Superior temporal gyrus (tissue), 1 donor: ENCODE data around the gene MAP3K5.

Experiments used
- DNase-seq: peaks from one replicate; pipeline ENCODE4 v3.0.0-alpha.2; 2016; ENCODE audit errors: extremely low spot score

The MAP3K5 gene

GRCh38 chr6:136683209-136683941 lies 108.9 kb downstream of the MAP3K5 start:
- DNase-seq = no peak

GRCh38 chr6:136682292-136682691 lies 110.0 kb downstream of the MAP3K5 start:
- DNase-seq = no peak

GRCh38 chr6:136677822-136678221 lies 114.5 kb downstream of the MAP3K5 start:
- no peak for DNase-seq

- DNase-seq = no peak
Measured at GRCh38 chr6:136677344-136677743, 114.9 kb downstream of the MAP3K5 start.

- no peak for DNase-seq
Measured at GRCh38 chr6:136676075-136676474, 116.2 kb downstream of the MAP3K5 start.

GRCh38 chr6:136673571-136673970 lies 118.7 kb downstream of the MAP3K5 start:
- DNase-seq = no peak

- no peak for DNase-seq
Measured at GRCh38 chr6:136672144-136672543, 120.1 kb downstream of the MAP3K5 start.

GRCh38 chr6:136669299-136669699 lies 123.0 kb downstream of the MAP3K5 start:
- no peak for DNase-seq

GRCh38 chr6:136668571-136668970 lies 123.7 kb downstream of the MAP3K5 start:
- no peak for DNase-seq

- no peak for DNase-seq
Measured at GRCh38 chr6:136666041-136666440, 126.2 kb downstream of the MAP3K5 start.

- DNase-seq = no peak
Measured at GRCh38 chr6:136662347-136663237, 129.7 kb downstream of the MAP3K5 start.

GRCh38 chr6:136660727-136661126 lies 131.6 kb downstream of the MAP3K5 start:
- DNase-seq = no peak

GRCh38 chr6:136659991-136660499 lies 132.2 kb downstream of the MAP3K5 start:
- no peak for DNase-seq

- no peak for DNase-seq
Measured at GRCh38 chr6:136658711-136659110, 133.6 kb downstream of the MAP3K5 start.

GRCh38 chr6:136657666-136658065 lies 134.6 kb downstream of the MAP3K5 start:
- no peak for DNase-seq

GRCh38 chr6:136656121-136656520 lies 136.2 kb downstream of the MAP3K5 start:
- no peak for DNase-seq

- no peak for DNase-seq
Measured at GRCh38 chr6:136655239-136656014, 136.8 kb downstream of the MAP3K5 start.

GRCh38 chr6:136654086-136654485 lies 138.2 kb downstream of the MAP3K5 start:
- DNase-seq = no peak

GRCh38 chr6:136652656-136653055 lies 139.6 kb downstream of the MAP3K5 start:
- no peak for DNase-seq

- no peak for DNase-seq
Measured at GRCh38 chr6:136651982-136652381, 140.3 kb downstream of the MAP3K5 start.

- DNase-seq = no peak
Measured at GRCh38 chr6:136647363-136647852, 144.9 kb downstream of the MAP3K5 start.

GRCh38 chr6:136646377-136646776 lies 145.9 kb downstream of the MAP3K5 start:
- DNase-seq = no peak
